ENCODE results near the gene CDH12.

- TF ChIP-seq, protein P1, sequence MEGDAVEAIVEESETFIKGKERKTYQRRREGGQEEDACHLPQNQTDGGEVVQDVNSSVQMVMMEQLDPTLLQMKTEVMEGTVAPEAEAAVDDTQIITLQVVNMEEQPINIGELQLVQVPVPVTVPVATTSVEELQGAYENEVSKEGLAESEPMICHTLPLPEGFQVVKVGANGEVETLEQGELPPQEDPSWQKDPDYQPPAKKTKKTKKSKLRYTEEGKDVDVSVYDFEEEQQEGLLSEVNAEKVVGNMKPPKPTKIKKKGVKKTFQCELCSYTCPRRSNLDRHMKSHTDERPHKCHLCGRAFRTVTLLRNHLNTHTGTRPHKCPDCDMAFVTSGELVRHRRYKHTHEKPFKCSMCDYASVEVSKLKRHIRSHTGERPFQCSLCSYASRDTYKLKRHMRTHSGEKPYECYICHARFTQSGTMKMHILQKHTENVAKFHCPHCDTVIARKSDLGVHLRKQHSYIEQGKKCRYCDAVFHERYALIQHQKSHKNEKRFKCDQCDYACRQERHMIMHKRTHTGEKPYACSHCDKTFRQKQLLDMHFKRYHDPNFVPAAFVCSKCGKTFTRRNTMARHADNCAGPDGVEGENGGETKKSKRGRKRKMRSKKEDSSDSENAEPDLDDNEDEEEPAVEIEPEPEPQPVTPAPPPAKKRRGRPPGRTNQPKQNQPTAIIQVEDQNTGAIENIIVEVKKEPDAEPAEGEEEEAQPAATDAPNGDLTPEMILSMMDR (IDR thresholded peaks at IDR 0.05) = no peak
- no peak for TF ChIP-seq POLR2A (IDR thresholded peaks at IDR 0.05)
Observed at GRCh38 chr5:21823588-21823987, 1029.6 kb downstream of the CDH12 start.

Measured in thyroid gland (tissue), 4 donors.